MCF 10A (cell line): ENCODE measurements around the gene MTX1. TPM values are rescaled to one million over a fixed set of nuclear protein-coding genes. Genes with fewer than 3 reads are reported as not detected.
A peak's percentile ranks its signal among the peaks of the same experiment; 100 is the strongest.

Experiments
- BruUV-seq: library from RNA; stranded (reverse); fragments of 400-500 nt; replicated peaks from 2 replicates; lab custom pipeline; 2021; lab: Mats Ljungman, UMichigan
- CTCF ChIA-PET: fragments of 300-600 bp; sonication (Branson Sonifier 250); formaldehyde crosslinking; extraction: SDS; loops from one replicate; lab custom pipeline; 2021; ENCODE audit warnings: antibody characterized with exemption, inconsistent platforms; lab: Yijun Ruan, JAX
- POLR2A ChIA-PET: fragments of 300-600, 350-650 bp; sonication (Branson Sonifier 250); formaldehyde crosslinking; extraction: SDS; loops from one replicate; lab custom pipeline; 2020; ENCODE audit warnings: antibody characterized with exemption, inconsistent platforms; lab: Yijun Ruan, JAX
- DNase-seq: peaks from one replicate; pipeline ENCODE4 v3.0.0-alpha.2; 2018; ENCODE audit not compliant: unreplicated experiment
- H3K27ac Mint-ChIP-seq: one replicate; pipeline ENCODE4 v1.8.0; 2022; ENCODE audit warnings: mild to moderate bottlenecking, low read depth, mixed read lengths; ENCODE audit not compliant: unreplicated experiment
- H3K27me3 Mint-ChIP-seq: one replicate; pipeline ENCODE4 v1.8.0; 2022; ENCODE audit warnings: mixed read lengths; ENCODE audit not compliant: insufficient read depth, unreplicated experiment
- H3K36me3 Mint-ChIP-seq: one replicate; pipeline ENCODE4 v1.8.0; 2022; ENCODE audit warnings: mild to moderate bottlenecking, moderate library complexity, mixed read lengths; ENCODE audit not compliant: insufficient read depth, unreplicated experiment
- H3K4me1 Mint-ChIP-seq: one replicate; pipeline ENCODE4 v1.8.0; 2022; ENCODE audit warnings: mixed read lengths; ENCODE audit not compliant: insufficient read depth, unreplicated experiment
- H3K4me3 Mint-ChIP-seq: one replicate; pipeline ENCODE4 v1.8.0; 2022; ENCODE audit warnings: mild to moderate bottlenecking, moderate library complexity, mixed read lengths; ENCODE audit not compliant: unreplicated experiment
- H3K9me3 Mint-ChIP-seq: one replicate; pipeline ENCODE4 v1.8.0; 2022; ENCODE audit warnings: mixed read lengths; ENCODE audit not compliant: unreplicated experiment
- CTCF ChIP-seq: fragments of 200-600 bp; IDR thresholded peaks from one replicate; pipeline ENCODE4 v1.8.0; 2022; ENCODE audit warnings: antibody characterized with exemption, mild to moderate bottlenecking; ENCODE audit not compliant: unreplicated experiment
- intact Hi-C: fragments of 100-400 bp; cut with micrococcal nuclease; formaldehyde crosslinking; loops from 2 replicates; pipeline ENCODE4 v1.14.1; 2022
- total RNA-seq: library from RNA; stranded (reverse); gene quantifications from 2 replicates; pipeline ENCODE4 v1.2.3, GENCODE V29; 2022

The MTX1 gene
- total RNA-seq, 1 experiment from 2014 or later: 67.4 TPM

DNA sequence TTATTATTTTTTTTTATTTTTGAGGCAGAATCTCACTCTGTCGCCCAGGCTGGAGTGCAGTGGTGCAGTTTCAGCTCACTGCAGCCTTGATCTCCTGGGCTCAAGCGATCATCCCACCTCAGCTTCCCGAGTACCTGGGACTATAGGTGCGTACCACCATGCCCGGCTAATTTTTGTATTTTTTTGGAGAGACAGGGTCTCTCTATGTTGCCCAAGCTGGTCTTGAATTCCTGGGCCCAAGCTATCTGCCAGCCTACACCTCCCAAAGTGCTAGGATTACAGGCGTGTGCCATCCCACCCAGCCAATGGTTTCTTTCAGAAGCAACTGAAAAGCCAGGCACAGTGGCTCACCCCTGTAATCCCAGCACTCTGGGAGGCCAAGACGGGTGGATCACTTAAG lies 37.7 kb upstream of the MTX1 start:
- POLR2A ChIA-PET: interaction anchor here (0.9 to 5.0 kb wide), 4 partner anchors 35 to 79 kb away, joined by 3 to 75 read pairs (median 32); partner anchors contain the start of genes EFNA1 and SLC50A1
- Mint-ChIP-seq H3K9me3 (no peaks in the 10 kb centered on the region), H3K27me3 (no peaks in the 10 kb centered on the region), H3K27ac (peak overlapping the region; percentile 18), H3K4me1 (peaks cover 32% of the 10 kb centered on the region), H3K4me3 (peak overlapping the region; percentile 87), H3K36me3 (peaks cover 39% of the 10 kb centered on the region)
- no peak for DNase-seq
- intact Hi-C loops: loop anchor here (5.0 kb wide), 1 partner anchor 199 kb away; the partner anchor contains the start of genes CKS1B and SHC1
- TF ChIP-seq CTCF: no peak
- BruUV-seq: no TSS peak
- CTCF ChIA-PET: interaction anchor here (0.6 to 14.5 kb wide), 14 partner anchors 22 to 622 kb away, joined by 3 to 380 read pairs (median 6); partner anchors contain the start of gene DPM3

DNA sequence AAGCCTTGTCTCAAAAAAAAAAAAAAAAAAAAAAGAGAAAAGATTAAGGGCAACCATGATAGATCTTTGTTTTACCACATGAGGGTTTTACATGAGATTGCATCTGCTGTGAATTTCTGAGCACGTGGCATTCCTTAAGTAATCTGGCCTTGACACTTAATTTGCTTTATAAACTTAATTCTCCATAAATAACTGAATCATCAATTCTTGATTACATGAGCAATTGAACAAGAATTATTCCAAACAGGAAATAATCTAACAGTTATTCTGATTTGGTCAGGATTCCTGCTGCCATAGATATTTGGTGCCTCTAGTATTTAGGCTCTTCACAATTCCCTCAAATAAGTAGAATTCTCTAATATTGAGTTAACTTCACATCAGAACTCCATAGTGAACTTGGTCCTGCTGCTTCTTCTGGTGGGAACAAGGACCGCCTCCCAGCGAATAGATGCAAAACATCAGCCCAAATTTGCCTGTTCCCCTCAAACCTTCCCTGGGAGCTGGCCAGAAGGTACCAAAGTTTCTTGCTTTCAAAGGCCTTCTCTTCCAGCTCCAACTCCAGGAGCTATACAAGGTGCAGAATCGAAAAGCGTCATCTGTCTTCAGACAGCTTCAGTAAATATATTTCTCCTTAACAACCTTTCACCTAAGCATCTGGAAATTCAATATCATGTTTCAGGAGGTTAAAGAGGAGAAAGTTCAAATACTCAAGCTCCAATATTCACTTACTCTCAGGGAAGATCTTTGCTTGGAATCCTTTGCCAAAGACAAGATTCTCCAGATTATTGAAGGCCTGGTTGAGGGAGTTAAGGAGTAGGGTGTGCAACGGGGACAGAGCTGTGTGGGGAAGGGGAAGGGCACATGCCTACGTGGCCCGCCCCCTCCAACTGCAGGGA lies 36.4 kb upstream of the MTX1 start:
- H3K4me1 Mint-ChIP-seq: peaks cover 43% of the 10 kb centered on the region
- intact Hi-C loops: loop anchor here (5.0 kb wide), 1 partner anchor 200 kb away; the partner anchor contains the start of genes CKS1B and SHC1
- no peak for DNase-seq
- H3K27ac Mint-ChIP-seq: peak overlapping the region; percentile 95
- H3K9me3 Mint-ChIP-seq: no peaks in the 10 kb centered on the region
- peak overlapping the region; percentile 87 for H3K4me3 Mint-ChIP-seq
- ChIA-PET POLR2A (interaction anchor here (0.6 to 15.7 kb wide), 32 partner anchors 8 to 743 kb away, joined by 3 to 215 read pairs (median 8); partner anchors contain the start of genes CKS1B, DPM3, EFNA1 and EFNA3), CTCF (interaction anchor here (0.5 to 14.5 kb wide), 43 partner anchors 8 to 509 kb away, joined by 3 to 380 read pairs (median 6); partner anchors contain the start of genes ADAM15, DPM3, MTX1 and THBS3)
- H3K36me3 Mint-ChIP-seq: peaks cover 39% of the 10 kb centered on the region
- no peak for TF ChIP-seq CTCF
- TSS peak; percentile 61 for BruUV-seq
- no peaks in the 10 kb centered on the region for H3K27me3 Mint-ChIP-seq

GRCh38 chr1:155172732-155173477 lies 35.6 kb upstream of the MTX1 start, which contains the start of gene KRTCAP2:
TSS of gene KRTCAP2 (minus strand) at chr1:155173304. CDS start at chr1:155173224, 80 bp downstream.
- DNase-seq: peak; percentile 98

More at GRCh38 chr1:155172732-155173477, 35.6 kb upstream of the MTX1 start, which contains the start of gene KRTCAP2:
- ChIA-PET CTCF (interaction anchor here (0.6 to 14.5 kb wide), 58 partner anchors 9 to 695 kb away, joined by 3 to 380 read pairs (median 6); partner anchors contain the start of genes ADAM15, DPM3, EFNA3 and MTX1), POLR2A (interaction anchor here (0.6 to 15.7 kb wide), 39 partner anchors 9 to 744 kb away, joined by 3 to 215 read pairs (median 7); partner anchors contain the start of genes CKS1B, DPM3, EFNA1 and EFNA3)
- H3K27ac Mint-ChIP-seq: peak within 1 kb of the TSS; percentile 95
- no peaks in the 10 kb centered on the region for H3K27me3 Mint-ChIP-seq
- H3K9me3 Mint-ChIP-seq: no peaks in the 10 kb centered on the region
- peak; percentile 97 for TF ChIP-seq CTCF
- H3K4me1 Mint-ChIP-seq: peaks cover 46% of the 10 kb centered on the region
- peak within 1 kb of the TSS; percentile 87 for H3K4me3 Mint-ChIP-seq
- intact Hi-C loops: loop anchor here (1.0 to 5.0 kb wide), 2 partner anchors 54 to 201 kb away; partner anchors contain the start of genes CKS1B and SHC1
- no TSS peak for BruUV-seq
- peaks cover 39% of the 10 kb centered on the region for H3K36me3 Mint-ChIP-seq
